ENCODE measurements around the gene NDRG3.
"Not testable (repeated sequence)": the region's sequence is repeated elsewhere in the genome, so short reads cannot be mapped to it uniquely, and the experiment has no call there.

NDRG3 gene

DNA sequence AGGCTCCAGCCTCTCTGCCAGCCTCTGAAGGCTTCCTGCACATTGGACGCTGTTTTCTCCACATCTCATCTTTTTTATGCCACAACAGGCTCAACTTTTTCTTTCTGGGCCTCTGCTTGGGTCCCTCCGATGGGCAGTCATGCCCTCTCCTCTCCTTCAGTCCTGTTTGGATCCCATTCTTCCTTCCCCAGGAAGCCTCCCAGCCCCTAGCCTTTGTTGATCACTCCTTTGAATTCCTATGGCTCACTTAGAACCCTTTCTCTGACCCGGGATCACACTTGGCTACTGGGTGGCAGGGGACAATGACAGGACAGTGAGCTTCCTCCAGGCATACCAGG lies 104.4 kb downstream of the NDRG3 start:
- no peak for DNase-seq

DNA sequence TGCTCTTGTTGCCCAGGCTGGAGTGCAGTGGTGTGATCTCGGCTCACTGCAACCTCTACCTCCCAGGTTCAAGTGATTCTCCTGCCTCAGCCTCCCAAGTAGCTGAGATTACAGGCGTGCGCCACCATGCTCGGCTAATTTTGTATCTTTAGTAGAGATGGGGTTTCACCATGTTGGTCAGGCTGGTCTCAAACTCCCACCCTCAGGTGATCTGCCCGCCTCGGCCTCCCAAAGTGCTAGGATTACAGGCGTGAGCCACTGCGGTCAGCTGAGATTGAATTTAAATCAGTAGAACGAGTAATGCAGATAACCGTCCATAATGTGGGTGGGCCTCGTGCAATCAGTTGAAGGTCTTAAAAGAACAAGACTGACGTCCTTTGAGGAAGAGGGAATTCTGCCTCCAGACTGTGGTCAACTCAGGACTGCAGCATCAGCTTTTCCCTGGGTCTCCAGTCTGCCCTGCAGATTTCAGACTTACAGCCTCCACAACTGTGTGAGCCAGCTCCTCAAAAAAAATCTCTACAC lies 107.0 kb downstream of the NDRG3 start:
- DNase-seq: not testable (repeated sequence)

DNA sequence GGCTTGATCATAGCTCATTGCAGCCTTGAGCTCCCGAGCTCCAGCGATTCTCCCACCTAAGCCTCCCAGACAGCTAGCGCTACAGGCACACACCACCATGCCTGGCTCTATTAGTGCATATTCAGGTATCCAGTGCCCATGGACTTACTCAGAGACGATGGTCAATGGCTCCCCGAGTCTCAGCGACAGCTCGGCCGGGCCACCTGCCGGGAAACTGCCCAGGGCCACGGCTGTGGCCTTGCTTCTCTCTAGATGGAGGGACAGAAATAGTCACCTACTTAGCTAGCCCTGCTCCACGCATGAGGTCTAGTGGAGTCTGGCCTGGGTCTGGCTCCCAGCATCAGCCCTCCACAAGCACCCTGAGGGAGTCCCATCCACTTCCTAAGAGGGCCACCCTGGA lies 111.5 kb downstream of the NDRG3 start:
- DNase-seq: no peak

DNA sequence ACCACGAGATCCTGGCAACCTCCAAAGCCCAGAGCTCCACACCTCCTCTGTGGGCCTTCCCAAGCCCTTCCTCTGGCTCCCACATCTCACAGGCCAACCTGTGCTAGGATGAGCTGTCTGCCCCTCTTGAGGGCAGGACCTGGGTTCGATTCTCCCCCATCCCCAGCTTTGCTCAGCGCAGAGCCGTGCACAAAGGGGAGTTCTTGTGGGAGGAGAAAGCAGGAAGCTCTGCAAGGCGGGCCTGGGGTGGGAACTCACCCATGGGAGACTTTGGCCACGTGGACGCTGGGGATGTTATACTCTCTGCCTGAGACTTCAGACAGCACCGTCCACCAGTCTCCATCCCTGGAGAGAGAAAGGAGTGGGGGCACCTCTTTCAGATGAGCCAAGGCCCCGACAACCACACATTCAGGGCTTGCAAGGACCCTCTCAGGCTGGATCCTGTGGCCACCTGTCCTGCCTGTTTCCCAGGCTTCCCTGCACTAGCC lies 112.6 kb downstream of the NDRG3 start:
- DNase-seq: no peak

DNA sequence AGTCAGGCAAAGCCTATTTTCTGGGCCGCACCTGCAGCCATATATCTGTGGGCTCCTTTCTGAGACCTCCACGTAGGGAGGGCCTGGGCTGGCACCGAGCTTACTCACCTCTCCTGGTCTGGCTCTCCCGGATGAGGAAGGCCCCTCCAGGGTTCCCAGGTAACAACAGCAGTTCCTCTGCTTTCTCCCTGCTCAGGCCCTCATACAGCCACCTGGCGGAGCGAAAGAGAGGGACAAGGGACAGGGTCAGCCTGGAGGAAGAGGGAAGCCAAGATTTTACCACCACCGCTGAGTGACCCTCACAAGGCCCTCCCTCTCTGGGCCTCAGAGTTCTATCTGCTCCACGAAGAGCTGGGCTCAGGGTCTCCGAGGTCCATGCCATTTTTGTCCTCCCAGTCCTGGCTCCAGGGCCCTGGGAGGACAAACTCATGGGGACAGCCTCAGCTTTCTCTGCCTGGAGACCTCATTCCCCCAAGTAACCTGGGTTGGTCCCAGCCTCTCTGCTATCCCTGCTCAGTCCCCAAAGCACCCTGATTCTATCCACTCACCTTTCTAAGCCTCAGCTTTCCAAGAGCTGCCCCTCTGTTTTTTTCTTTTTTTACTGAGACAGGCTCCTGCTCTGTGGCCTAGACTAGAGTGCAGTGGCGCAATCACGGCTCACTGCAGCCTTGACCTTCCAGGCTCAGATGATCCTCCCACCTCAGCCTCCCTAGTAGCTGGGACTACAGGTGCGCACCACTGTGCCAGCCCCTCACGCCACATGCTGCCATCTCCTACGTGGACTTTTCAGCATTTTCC lies 113.2 kb downstream of the NDRG3 start:
- no peak for DNase-seq

DNA sequence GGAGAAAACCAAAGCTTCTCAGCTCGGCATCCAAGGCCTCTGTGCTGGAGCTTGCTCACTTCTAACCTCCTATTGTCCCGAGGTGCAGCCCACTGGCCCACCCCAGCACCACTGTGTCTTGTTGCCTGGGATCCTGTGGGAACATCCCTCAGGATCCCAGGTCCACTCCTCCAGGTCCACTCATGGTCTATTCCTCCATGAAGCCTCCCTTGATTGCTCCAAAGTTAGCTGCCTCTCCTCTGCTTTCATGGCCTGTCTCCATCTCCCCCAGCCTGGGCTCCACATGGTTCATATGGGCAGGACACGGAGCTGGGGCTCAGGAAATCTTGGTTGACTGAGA lies 113.8 kb downstream of the NDRG3 start:
- DNase-seq: no peak

DNA sequence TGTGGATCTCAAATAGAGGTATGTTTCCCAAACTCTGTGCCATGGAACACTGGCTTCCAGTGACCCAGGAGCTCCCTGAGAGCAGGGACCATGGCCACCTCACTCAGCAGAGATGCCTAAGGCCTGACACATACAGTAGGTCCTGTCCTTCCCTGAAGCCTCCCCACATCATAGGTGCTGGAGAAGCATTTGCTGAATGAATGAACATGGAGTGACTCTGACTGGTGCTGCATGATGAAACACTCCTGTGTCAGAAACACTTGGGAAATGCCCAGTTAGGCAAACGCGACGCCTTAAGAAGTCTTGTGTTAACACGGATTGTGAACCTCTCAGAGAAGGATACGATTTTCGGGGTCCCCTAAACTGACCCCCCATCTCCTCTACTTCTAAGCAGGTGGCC lies 114.2 kb downstream of the NDRG3 start:
- DNase-seq: no peak

DNA sequence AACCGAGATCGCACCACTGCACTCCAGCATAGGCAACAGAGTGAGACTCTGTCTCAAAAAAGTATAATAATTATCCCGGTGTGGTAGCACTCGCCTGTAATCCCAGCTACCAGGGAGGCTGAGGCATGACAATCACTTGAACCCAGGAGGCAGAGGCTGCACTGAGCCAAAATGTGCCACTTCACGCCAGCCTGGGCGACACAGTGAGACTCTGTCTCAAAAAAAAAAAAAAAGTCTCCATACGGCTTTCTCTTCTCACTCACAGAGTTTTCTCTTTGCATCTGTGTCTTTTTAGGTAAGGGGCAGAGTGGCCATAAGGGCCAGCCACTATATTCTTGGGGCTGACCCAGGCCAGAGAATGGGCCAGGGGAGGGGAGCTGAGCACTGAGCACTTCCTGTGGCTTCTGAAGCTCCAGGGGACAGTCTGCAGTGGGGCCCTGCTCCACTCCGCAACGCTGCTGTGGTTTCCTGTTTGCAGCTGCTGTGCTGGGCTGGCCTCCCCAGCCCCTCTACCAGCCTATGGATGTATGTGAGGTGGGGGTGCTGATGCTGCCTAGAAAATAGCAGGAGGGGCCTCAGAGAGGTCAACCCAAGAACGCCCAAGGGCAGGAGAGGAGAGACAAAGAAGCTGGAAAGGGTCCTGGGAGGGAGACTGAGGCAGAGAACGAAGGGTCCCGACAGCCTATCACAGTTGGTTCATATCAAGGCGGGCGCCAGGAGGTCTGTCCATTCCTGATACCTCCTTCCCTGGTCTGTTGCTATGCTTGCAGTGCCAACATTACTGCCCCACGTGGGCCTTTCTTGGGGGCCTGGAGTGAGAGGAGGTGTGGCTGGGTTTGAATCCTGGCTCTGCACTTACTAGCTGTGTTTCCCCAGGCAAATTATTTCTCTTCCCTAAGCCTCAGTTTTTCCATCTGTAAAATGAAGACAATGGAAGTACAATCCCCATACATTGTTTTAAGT lies 115.9 kb downstream of the NDRG3 start:
- DNase-seq: no peak

DNA sequence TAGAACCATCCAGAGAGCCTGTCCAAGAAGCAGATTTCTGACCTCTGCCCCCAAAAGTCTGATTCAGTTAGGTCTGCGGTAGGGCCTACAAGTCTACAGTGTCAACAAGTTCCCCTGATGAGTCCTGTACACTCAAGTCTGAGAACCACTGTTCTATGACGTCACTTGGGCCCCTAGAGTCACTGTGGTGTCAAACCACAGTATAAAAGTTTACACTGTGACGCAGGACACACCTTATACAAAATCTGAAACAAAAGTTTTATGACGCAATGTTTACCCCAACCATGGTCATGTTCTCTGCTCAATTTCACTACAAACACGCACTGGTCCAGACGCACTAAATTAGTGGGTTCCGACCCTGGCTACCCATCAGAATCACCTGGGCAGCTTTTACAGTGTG lies 117.8 kb downstream of the NDRG3 start:
- DNase-seq: no peak

DNA sequence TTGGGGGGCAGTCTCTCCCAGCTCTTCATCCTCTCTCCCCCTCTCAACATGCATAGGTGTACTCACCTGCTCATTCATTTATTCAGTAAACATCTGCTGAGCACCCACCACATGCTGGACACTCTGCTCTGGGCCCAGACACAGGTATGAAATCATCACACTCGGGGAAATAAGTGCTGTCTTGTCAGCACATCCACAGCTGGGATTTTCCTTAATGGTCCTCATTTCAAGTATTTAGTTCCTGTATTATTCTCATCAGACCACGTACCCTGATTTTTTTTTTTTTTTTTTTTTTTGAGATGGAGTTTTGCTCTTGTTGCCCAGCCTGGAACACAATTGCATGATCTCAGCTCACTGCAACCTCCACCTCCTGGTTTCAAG lies 121.0 kb downstream of the NDRG3 start:
- DNase-seq: no peak

DNA sequence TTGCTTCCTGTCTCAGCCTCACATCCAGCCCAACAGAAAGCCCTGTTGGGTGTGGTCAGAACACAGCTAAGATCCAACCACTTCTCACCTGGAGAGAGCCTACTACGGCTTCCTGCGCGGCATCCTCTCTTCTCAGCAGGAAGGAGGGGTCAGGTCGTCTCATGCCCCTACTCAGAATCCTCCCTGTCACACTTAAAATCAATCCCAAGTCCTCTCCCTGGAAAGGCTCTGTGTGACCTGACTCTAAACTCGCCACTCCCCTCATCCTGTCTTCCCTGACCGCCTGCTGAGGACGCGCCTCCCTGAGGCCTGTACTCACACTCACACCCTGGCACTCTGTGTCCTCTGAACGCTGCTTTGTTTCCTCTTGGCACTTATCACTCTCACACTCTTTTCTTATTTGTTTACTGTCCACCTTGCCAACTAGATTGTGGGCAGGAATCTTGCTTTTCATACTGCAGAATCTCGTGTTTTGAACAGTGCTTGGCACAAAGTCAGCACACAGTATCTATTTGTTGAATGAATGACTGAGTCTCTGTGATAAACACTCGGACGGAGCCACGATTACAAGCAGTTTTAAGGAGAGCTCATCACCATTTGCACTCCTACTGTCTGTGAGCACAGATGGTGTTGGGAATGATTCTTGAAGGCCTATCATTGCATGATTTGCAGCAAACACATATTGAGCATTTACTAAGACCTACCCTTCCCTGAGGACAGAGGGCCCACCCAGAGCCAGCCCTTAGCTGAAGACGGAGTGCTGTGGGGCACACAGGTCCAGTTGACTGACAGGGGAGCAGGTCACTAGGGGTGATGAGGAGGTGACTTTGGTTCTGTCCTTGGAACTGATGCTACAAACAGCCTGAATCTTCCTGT lies 121.6 kb downstream of the NDRG3 start:
- no peak for DNase-seq

DNA sequence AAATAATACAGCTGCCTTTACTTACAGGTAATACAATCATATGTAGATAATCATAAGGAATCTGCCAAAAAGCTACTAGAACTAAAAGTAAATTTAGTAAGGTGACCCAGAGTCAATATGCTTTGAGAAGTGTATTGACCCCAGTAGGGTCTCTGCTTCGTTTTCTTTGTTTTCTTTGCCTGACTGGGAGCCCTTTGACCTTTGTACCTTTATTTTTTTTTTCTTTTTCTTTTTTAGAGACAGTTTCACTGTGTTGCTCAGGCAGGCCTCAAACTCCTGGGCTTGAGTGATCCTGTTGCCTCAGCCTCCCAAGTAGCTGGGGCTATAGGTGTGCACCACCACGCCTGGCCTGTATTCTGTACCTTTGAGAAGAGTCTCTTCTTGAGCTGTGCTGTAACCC lies 122.4 kb downstream of the NDRG3 start:
- no peak for DNase-seq

DNA sequence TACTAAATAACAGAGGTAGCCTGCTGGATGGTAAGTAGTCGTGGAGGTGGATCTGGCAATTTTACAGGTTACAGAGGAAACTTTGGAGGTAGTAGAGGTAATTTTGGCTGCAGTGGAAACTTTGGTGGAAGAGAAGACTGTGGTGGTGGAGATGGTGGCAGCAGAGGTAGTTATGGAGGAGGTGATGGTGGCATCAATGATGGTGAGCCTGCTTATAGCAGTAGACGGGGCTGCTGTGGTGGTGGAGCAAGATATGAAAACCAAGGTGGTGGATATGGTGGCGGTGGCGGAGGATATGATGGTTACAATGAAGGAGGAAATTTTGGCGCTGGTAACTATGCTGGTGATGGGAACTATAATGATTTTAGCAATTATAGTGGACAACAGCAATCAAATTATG lies 125.0 kb downstream of the NDRG3 start:
- no peak for DNase-seq

DNA sequence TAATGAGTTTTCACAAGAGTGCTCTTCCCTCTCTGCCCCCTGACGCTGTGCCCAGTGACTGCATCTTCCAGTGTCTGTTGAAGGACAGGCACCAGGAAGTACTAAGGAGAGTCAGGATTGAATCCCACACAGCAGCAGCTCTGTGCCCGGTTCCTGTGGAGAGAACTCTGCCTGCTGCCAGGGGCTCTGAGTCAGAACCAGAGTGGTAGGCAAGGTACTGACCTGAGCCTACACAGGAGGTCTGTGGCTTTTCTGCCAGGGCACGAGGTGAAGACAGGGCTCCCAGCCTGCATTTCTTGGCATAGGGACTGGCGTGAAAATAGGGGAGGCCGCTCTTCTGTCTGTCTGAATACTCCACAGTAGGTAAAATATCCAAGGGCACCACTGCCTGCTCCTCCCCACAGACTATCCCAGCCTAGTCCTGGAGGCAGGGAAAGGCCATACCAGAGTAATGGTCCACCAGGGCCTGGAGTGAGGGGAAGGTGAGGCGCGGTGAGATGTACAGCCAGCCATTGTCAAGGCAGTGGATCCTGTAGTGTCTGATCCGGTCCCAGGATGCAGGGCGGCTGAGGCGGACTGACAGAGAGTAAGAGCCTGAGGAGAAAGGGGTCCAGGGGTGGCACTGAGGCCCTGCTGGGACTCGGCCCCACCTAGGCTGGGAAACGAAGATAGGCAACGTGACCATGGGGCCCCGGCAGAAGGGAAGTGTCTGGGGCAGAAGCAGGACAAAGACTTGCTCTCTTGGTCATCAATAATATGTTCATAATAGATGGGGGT lies 130.9 kb downstream of the NDRG3 start:
- no peak for DNase-seq

DNA sequence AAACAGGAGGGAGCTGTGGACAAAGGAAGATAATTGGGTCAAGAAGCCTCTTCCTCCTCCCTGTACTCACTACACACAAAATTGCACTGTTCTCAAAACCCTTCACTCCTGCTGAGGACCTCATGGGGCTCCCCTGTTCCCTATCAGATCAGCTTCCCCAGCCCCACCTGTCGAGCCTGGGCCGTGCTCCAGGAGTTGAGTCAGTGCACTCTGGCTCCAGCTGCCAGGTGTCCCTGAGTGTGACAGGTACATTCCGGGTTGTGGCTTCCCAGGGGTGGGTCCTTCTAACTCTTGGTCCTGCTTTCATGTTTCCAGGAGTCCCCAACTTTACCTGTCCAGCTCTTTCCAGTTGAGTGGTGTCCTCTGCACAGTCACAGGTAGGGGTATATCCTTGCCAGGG lies 131.9 kb downstream of the NDRG3 start:
- no peak for DNase-seq

DNA sequence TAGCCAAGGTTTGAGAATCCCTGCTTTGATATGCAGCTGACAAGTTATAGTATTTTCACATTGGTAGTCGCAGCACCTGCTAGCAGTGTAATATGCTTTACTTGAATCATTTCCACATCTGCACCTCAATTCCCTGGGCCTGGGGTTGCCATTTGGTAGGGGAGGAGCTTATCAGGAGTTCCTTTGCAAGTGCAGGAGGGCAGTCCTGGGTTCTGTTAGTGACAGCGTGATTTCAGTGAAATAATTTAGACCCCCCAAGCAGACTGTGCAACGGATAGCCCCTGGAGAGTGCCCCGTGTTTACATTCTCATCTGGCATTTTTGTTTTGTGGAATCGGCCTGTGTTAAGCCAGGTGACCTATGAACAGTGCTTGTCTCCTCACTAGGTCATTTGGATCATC lies 134.3 kb downstream of the NDRG3 start:
- DNase-seq: no peak

DNA sequence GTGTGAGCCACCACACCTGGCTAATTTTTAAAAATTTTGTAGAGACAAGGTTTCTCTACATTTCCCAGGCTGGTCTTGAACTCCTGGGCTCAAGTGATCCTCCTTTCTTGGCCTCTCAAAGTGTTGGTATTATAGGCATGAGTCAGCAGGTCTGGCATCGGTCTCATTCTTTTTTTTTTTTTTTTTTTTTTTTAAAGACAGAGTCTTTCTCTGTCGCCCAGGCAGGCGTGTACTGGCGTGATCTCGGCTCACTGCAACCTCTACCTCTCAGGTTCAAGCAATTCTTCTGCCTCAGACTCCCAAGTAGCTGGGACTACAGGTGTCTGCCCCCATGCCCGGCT lies 137.5 kb downstream of the NDRG3 start:
- not testable (repeated sequence) for DNase-seq

DNA sequence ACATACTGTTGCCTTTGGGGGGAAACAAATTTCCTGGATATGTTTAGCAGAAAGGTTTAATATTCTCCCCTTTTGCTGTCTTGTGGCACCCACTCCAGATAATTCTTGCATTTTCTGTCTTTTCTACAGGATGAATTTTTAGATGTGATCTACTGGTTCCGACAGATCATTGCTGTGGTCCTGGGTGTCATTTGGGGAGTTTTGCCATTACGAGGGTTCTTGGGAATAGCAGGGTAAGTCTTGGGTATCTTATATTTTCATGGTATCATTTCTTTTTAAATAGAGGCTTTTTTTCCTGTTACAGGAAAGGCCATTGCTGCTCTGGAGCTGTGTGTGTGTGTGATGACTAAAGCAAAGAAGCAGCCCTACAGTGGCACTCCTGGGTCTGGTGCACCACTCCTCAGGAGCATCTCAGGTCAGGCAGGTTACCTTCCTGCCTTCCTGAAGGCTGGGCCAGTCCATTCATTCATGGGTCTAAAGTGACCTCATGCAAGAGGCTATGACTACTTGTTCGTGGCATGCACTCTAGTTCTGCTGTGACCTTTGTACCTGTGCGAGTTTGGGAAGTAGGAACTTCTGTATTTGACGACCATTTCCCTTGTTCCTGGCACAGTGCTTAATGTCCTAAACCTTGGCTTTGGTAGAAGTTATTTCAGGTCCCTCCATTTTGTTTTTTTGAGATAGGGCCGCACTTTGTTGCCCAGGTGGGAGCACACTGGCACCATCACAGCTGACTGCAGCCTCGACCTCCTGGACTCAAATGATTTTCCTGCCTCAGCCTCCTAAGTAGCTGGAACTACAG lies 138.1 kb downstream of the NDRG3 start:
- no peak for DNase-seq

DNA sequence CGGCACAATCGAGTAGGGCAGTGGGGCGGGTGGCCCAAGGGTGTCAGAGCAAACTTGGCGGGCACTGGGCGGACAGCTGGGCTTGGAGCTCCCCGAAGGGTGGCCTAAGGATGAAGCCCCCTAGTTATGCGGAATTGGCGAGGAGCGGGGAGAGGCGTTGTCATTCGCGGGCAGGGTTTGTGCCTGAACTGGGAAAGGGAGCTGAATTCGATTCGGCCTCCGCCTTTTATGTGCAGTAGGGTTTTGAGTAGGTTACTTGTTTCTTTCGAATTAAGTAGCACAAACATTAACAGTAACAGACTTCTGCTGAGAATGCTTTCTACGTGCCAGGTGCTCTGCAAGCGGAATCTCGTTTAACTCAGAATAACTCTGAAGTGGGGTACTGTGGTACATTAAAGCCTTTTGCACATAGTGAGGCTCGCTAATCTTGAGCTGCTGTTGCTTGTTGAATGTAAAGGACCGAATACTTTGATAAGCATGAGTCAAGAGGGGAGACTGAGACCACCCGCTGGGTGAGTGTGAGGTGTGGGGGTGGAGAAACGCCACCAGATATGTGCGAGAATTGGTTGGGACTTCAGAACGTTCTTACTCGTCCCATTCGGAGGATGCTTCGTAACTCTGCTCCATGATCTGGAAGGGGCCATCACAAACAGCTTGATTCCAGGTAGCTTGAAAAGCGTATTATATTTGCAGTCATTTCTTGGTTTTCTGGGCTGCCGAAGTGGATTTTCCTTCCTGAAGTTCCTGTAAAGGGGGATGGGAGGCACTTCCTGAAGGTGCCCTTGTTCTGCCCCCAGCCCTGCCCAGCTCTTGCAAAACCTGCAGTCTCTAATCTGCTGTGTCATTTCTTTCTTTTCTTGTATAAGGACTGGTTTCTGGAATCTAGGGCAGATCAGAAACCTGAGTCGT lies 139.5 kb downstream of the NDRG3 start:
- no peak for DNase-seq

All from T-helper 9 cell (primary cell).